Hippocampal formation (tissue), 2 donors: ENCODE data around the gene VANGL2.
A peak's percentile ranks its signal among the peaks of the same experiment; 100 is the strongest.

Experiments used
- DNase-seq, 2 donors: peaks; one replicate each; lab custom pipeline; 2025; lab: John Stamatoyannopoulos, UW

Gene VANGL2

DNA sequence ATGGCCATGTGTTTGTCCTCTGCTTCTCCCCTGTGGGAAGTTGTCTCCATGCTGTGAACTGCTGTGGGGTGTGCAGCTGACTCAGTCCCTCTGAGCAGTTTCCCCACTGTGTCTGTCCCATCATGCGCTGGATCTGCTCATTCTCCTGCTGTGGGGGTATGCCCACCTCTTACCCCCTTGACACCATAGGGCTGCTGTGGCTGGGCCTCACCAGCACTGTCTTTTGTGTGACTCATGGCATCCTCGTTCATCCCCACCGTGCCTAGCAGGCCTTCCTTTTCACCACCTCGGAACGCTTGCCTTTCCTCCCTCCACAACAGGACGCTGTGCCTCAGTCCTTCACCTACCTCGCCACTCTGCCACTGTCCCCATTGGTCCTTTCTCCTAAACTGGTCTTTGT is 27.3 kb downstream of the VANGL2 start:
- no peak for DNase-seq

DNA sequence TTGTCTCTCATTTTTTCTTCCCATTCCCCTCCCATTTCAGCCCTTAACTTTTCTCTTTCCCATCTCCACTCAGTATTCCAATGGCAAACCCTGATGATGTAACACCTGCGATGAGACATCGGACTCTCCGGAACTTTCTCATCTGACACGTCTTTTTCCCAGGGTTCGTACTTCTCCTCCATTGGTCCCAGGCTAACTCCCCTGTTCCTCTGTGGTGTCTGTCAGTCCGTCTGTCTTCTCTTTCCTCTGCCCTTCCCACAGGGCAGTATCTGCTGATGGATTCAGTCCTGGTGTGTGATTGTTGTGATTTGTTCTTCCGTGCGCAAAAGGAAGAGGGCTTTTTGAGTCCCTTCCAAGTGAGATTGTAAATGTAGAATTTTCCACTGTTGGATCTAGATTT is 27.7 kb downstream of the VANGL2 start:
- no peak for DNase-seq

DNA sequence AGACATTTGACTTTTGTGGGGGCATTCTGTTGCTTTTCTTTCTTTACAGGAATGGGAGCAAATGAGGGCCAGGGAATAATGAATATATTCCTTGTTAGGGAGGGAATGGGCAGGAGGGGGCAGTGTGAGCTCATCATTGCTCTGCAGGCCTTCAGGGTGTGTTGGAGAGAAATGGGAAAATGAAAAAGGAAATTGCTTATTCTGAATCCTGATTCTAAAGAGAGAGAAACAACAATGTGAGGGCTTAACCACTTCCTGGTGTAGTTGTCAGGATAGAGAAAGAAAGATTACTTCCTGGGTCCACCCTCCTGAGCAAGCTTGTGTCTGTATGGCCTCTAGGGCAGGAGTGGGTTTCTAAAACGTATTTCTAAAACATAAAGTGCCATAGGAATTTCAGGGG is 28.3 kb downstream of the VANGL2 start:
- DNase-seq = peak; percentile 27 to 61

DNA sequence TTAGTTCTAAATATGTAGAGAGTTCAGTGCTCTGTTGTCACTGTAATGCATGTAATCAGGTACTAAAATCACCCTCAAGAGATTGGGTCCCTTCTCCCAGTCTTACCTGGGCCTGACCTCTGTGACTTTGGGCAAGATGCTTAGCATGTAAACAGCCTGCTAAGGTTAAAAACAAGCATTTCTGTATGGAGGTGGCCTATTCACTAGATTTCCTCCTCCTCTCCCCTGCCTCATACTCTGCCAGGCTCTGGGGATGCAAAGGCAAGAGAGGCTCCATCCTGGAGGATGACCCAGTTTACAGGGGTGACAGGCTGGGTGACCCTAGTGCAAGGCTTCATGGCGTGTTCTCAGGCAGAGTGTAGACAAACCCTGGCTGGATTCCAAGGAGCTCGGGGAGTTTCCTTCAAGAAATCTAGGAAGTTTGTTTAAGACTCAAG is 28.8 kb downstream of the VANGL2 start:
- no peak for DNase-seq

DNA sequence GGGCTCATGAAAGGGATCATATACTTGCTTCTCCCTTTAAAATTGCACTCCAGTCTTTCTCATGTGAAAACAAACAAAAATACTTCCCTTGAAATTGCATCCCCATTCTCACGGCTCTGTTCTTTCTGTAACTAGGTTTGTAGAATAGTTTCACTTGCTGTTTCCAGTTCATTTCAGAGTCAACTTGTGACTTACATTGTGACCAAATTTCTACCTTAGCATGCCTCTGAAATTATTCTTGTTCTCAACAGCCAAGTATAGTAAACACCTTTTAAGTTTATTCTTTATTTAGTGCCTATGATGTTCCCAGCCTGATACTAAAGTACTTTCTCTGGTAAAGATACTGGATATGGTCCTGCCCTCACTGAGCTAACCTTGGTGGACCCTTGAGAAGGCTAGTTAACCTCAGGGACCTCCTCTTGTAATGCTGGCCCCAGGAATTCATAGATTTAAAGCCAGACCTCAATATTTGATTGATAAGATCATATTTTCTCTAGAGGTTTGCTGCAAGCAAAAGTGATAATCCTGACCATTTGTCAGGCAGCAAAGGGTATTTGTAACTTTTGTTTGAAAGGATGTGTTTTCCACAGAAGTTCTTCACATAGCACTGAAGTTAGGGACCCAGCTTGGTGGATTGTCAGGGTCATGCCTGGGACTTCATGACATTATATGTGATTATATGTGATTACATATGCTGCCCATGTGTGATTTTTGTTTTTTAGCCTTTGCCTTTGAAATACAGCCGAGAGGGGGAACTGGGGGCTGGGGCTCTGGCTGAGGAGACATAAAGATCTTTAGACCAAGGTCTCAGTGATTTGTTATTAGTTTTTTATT is 29.6 kb downstream of the VANGL2 start:
- DNase-seq = no peak

DNA sequence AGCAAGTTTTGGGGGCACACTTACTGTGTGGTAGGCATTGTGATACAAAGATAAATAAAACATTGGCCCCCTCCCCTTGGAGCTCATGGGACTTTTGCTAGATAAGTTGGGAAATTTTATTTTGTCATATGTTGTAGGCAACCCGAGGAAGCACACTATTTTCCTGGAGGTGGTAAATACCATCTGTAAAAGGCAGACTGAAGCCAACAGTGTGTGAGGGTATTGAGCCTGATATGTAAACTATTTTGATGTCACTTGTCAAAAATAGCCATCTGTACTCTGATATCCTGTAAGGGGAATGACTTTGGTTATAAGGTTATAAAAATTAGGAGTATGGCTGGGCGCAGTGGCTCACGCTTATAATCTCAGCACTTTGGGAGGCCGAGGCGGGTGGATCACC is 30.6 kb downstream of the VANGL2 start:
- DNase-seq = no peak

DNA sequence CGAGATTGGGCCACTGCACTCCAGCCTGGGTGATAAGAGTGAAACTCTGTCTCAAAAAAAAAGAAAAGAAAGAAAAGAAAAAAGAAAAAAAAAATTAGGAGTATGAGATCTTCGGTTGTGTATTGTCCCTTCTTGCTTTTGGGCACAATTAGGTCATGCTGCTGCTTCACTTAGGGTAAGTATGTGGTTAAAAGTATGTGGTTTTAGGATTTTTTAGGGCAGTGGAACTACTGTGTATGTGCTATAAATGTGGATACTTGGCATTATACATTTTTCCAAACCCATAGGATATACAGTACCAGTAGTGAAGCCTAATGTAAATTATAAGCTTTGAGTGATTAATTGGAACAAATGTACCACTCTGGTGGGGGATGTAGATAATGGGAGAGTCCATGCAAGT is 31.2 kb downstream of the VANGL2 start:
- DNase-seq = no peak

DNA sequence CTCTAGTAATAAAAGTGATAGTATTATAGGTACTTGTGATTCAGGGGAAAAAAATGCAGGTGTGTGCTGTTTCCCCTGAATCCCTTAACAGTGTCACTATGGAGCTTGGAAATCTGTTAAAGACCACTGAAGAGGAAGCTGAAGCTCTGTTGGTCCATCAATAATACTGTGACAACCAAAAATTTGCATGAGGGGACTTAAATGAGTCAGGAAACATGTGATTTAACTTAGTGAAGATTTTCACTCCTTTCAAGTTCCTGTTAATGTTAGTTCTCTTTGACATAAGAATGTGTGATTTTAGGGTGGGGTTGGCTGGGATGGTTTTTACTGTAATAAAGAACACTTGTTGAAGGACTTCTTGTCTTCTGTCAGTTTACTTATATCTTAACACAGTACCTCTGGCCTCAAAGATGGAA is 32.0 kb downstream of the VANGL2 start:
- DNase-seq = no peak

DNA sequence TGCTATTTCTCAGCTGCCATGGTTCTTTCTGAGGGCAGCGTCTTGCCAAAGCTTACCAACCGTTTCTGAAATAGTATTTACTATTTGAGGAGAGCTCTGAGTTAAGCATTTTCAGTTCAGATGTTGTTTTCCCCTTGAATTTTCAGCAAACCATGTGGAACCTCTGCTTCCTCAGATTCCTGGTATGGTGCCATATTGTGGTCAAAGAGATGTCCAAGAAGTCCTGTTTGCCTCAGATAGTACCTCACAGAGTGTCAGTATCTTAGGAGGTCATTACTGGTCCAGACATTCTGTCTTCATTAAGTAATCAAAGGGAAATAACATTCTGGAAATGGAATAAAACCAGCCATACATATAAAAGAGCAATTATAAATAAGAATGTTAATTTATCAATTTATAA is 36.6 kb downstream of the VANGL2 start:
- DNase-seq = no peak

DNA sequence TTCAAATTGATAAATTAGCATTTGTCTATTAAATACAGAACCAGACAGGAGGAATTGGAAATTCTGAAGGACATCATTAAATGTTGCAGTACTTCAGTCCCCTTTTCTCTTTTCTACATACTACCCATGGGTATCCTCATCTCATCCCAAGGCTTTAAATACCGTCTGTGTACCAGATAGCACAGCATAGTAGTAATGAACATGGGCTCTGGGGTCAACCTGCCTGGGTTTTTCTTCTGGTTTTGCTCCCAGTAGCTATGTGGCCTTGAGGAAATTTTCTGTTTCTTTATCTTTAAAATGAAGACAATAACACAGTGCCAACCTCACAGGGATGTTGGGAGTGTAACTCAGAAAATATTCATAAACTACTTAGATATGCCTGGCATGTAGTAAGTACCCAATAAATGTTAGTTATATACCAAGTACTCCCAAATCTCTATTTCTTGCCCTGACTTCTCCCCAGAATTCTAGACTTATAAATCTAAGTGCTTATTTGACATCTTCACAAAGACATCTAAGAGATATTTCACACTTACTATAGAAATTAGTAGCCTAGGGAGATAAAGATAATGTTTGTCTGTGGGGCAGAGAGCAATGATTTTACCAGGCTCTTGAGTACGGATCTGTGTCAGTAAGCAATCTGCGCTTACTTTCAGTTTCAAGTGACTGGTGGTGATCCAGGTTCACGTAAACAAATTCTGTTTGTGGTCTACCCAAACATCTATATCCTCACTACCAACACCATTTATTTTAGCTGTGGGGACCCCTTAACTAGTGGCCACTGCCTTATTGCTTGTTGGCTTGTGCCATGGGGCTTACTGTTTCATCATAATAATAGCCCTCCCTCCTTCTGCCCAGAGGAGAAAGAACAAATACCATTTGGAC is 37.3 kb downstream of the VANGL2 start:
- DNase-seq = no peak

DNA sequence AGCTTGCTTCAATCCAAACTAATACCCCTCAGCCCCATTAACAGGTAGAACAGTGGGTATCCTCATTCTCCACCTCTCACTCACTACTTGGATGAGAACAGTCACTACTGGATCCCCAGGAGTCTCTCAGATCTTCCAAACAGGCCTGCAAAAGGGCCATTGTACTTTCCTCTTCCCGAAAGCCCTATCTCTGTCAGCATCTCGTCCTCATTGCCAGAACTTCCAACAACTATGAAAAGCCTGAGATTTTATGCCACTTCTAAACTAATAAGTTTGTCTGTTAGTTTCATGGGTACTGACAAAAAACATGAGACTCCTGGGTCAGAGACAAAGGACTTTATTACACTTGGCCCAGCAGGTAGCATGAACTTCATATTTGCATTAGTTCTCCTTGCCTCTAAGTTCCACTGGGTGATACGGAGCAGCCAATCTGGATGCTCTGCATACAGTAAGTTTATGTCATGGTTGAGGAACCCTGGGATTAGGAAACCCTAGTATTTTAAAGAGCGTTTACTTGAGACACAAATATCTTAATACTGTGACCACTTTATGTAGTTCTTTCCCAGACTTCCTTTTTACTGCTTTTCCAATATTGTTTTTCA is 38.1 kb downstream of the VANGL2 start:
- DNase-seq = no peak

DNA sequence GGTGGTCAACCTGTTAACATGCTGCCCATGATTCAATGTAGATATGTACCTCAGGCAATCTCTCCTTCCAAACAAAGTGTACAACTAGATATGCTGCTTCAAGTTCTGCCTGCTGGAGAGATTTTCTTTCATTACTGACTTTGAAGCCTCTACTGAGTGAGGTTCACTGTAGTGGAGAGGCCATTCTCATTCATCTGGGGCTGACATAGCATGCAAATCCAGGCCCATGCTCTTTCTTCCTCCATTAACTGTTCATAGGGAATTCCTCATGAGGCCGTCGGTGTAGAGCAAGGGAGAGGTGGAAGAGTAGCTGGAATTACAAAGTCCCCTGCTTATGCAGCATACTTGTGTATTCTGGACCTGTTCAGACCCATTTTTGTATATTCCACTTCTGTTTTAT is 38.6 kb downstream of the VANGL2 start:
- DNase-seq = no peak

DNA sequence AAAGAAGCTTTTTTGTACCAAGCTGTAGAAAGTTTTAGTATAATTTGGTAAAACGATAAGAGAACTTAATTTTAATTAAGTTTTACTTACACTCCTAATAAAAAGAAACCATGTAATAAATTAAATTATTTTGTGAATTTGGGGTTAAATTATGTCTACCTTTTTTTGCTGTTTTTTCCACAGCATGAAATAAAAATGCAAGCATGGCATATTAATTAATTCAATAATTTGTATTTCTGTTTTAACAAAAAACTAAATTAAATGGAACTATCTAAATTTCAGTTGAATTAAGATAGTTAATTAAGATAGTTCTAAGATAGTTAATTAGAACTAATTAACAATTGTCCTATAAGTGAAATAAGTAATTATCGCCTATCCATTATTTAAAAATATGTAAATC is 39.4 kb downstream of the VANGL2 start:
- no peak for DNase-seq

DNA sequence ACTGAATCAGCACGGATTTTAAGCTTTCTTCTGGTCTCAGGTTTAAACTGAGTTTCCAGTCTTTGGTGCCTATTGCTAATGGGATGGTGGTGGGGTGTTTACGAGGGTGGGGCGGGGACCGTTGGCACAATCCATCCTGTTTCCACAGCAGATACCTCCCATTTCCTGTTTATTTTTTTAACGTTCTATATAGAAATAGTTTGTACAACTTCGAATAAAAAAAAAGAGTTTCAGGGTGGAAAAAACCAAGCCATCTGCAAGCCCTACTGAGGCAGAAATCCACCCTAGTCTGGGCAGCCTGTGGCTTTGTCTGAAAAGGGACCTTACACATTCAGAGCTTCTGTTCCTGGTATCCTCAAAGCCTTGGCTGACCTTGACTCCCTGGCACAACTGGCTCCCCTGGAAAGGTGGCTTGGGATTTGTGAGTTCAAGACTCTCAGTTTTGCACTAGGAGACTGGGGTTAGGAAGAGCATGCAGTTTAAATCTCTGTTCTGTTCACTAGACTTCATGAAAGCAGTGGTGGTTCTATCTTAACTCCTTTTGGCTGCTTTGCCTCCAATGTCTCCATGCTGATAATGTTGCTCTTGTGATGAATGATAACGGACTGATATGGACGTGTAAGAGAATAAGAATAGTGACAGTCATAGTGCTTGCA is 46.7 kb downstream of the VANGL2 start:
- DNase-seq = no peak

DNA sequence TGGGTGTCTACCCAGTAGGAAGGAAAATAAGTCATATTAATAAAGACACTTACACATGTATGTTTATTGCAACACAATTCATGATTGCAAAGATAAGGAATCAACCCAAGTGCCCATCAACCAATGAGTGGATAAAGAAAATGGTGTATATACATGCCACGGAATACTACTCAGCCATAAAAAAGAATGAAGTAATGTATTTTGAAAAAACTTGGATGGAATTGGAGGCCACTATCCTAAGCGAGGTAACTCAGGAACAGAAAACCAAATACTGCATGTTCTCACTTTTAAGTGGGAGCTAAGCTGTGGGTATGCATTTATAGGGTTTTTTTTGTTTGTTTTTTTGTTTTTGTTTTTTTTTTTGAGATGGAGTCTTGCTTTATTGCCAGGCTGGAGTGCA is 49.1 kb downstream of the VANGL2 start:
- DNase-seq = no peak

DNA sequence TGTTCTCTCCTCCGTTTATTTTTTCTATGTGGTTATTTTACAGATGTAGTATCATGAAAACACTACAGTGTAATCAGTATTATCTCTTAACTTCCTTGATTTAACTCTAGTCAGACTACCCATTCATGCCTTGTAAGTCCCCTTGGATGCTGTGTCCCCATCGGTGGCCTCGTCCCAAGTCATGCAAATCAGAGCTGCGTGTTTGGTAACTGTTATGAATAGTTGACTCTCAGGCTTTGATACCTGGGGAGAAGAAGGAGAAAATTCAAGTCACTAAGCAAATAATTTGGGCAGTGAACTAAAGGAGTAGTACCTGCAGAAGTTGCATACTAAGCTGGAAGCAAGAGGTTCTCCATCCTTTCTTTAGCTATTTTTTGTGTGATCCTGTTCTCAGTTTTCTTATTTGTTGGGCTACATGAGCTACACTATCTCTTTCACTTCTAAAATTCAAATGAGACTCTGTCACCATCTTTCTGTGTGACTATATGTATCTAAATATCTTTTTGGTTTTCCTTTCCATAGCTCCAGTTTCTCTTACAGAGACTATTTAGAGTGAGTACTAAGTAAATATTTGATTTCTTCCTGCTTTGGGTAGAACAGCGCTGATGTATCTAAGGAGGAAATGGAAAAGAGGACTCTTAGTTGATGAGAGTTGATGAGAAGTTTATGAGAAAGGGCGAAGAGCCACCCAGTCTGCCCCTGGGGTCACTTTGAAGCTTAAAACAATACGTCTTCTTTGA is 50.9 kb downstream of the VANGL2 start:
- no peak for DNase-seq

DNA sequence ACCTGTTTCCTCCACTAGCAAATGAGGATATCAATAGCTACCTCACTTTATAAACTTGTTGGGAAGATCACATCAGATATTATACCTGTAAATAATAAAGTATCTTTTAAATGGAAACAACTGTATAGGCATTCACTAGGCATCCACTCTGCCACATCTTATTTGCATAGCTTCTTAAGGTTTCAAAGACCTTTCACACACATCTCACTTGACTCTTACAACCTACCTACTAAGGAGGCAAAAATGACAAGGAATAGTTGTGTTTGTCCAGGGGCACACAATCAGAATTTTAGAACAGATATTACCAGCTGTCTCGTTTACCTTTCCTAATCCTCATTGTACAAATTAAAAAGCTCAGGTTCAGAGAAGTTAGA is 51.5 kb downstream of the VANGL2 start:
- no peak for DNase-seq

DNA sequence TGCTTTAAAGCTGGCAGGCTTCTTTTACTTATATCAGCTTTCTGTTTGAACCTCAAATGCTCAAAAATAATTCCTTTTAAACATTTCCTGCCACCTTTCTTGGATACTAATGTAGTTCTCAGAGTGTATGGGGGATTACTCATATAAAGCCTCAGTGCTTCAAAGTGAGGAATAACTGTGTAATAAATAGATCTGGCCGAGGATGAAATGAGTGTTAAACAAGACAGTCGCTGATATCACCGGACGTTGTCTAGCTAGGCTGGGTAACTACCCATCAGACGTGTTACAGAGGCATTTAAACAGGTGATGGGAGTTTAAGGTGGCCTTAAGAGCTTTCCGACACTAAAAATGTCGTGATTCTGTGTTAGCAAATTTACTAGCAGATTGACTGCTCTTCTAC is 53.1 kb downstream of the VANGL2 start:
- DNase-seq = no peak

DNA sequence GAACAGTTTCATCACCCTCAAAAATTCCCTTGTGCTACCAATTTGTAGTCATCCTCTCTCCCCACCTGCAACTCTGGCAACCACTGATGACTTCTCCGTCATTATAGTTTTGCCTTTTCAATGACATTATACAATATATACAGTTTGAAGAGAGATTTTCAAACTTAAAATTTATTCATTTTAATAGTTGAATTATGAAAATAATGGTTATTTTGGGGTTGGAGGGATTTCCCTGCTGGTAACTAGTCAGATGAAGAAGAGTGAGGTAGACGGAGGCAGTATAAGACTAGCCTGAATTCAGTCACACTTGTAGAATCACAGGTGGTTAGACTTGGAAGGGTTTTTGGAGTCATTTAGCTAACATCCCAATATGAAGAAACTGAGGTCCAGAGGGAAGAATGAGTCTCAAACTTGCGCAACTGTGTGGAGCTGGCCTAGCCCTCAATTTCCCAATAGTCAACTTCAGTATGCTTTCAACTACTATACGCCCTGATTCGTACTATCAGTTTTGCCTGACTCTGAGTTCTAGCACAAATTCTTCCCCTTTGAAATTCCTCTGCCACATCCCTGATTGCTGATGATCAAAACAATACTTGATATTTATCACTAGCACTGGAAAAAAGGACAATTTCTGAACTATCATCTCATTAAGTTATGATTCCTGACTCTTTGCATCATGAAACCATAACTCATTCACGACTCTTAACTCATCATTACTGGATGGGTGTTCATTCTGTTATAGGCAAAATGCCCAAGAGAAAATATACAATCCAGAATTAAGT is 54.2 kb downstream of the VANGL2 start:
- no peak for DNase-seq

DNA sequence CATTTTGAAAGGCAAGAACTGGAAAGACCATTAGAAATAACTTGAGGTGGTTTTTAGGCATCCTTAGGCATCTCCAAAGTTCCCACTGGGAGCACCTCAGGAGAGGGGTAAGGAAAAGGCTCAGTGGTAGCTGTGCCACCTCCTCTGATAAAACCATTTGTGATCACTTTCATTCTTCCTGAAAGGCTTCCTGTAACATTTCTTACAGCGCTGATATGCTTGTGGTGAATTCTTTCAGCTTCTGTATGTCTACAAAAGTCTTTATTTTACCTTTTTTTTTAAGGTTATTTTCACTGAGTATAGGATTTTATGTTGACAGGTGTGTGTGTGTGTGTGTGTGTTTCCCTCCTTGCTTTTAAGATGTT is 54.8 kb downstream of the VANGL2 start:
- no peak for DNase-seq

DNA sequence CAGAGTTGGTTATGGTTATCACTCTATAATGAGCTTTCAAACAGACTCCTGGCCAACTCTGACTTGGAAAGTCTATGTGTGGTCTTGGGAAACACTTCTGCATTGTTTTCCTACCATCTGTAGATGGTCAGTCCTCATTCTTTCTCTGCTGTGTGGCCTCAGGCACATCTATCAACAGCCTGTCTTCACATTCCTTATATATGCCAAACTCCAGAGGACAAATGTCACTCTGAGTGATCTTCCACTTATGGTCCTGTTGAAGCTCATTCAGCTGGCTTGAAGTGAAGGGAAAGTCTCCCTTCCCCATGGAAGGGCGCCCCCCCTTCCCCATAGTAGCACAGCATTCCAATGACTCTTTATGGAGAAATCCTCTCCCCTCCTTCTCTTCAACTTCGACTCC is 58.7 kb downstream of the VANGL2 start:
- DNase-seq = no peak
